Peyer's patch (tissue), 4 donors: ENCODE data around the gene TSGA10IP.

ENCODE experiments used
- CTCF ChIP-seq, 6 experiments: fragments of 450-650 bp in 4 of 6; fragments of 200-600 bp in 2 of 6; sonication (generic) in 1 of 6; IDR thresholded peaks; one replicate each; pipeline ENCODE4 v1.5.1; 2017 to 2019; ENCODE audit warnings: antibody characterized with exemption in 6 of 6, mild to moderate bottlenecking in 3 of 6, moderate library complexity in 1 of 6
- POLR2A ChIP-seq, 2 donors: fragments of 450-650 bp; IDR thresholded peaks; one replicate each; pipeline ENCODE4 v1.5.1; 2017; ENCODE audit warnings: antibody characterized with exemption in 2 of 2, mild to moderate bottlenecking in 2 of 2, moderate library complexity in 2 of 2

DNA sequence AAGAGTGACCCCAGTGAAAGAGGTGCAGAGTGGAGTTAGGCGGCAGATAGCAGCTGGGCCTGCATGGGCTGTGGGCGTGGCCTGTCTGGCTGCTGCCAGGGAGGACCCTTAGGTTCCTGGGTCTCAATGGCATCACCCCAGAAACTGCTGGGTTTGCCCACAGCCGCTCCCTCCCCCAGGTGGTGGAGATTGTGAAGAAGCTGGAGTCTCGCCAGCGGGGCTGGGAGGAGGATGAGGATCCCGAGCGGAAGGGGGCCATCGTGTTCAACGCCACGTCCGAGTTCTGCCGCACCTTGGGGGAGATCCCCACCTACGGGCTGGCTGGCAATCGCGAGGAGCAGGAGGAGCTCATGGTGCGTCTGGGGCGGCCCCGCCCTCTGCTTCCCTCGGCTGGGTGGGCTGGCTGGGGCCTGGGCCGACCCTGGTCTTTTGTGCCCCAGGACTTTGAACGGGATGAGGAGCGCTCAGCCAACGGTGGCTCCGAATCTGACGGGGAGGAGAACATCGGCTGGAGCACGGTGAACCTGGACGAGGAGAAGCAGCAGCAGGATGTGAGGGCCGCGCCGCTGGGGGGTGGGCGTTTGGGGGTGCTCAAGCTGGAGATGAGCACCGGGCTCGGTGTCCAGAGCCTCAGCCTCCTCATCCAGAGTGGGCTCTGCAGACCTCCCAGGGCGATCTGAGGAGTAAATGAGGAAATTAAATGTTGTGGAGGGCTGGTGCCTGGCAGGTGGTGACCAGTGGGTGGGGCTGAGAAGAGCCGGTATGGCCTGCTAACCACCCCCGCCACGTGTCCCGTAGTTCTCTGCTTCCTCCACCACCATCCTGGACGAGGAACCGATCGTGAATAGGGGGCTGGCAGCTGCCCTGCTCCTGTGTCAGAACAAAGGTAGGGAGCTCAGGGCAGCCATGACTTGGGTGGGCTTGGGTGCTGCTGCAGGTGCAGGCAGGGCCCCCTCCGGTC, 31.2 kb downstream of the TSGA10IP start:
- no peak for TF ChIP-seq POLR2A (IDR thresholded peaks at IDR 0.05)
- no peak for TF ChIP-seq CTCF (IDR thresholded peaks at IDR 0.05)
